ENCODE data around the gene LDB1. TPM values are rescaled to one million over a fixed set of nuclear protein-coding genes. Genes with fewer than 3 reads are reported as not detected.

The LDB1 gene
- total and polyA plus RNA-seq, 2 of the 13 experiments (the other 11 are each of a cell fraction or from before 2014, with no cell fraction given), result 17.2 to 45.5 TPM

DNA sequence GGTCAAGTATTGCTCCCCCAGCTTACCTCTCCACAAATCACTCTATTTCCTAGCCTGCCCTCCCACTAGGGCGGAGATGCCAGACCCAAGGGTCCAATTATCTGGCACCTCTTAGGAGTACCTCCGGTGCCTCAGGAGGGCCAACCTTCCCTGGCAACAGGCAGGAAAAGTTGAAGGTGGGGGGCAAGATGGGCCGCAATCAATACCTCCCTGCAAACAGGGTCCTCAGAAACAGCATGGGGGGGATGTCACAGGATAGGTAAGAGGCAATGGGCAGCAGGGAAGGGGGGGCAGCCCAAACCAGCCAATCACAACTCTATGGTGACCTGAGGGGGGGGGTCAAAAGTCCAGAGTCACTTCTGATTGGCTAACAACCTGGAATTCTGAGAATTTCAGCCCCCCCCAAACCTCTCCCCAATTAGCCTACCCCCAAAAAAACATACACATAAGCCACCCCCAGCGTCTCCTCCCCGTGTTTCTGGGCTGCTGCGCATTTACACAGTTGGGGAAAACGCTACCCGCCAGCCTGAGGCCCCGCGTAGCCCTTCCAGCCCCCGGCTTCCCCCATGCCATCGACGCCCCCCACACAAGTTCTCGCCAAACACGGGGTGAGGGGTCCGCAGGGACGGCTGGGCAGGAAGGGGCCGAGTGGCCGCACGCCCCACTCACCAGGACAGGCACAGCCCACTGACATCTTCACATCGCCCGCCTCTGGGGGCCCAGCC lies 589 bp downstream of the LDB1 start (continued):
- TF ChIP-seq, protein P1, sequence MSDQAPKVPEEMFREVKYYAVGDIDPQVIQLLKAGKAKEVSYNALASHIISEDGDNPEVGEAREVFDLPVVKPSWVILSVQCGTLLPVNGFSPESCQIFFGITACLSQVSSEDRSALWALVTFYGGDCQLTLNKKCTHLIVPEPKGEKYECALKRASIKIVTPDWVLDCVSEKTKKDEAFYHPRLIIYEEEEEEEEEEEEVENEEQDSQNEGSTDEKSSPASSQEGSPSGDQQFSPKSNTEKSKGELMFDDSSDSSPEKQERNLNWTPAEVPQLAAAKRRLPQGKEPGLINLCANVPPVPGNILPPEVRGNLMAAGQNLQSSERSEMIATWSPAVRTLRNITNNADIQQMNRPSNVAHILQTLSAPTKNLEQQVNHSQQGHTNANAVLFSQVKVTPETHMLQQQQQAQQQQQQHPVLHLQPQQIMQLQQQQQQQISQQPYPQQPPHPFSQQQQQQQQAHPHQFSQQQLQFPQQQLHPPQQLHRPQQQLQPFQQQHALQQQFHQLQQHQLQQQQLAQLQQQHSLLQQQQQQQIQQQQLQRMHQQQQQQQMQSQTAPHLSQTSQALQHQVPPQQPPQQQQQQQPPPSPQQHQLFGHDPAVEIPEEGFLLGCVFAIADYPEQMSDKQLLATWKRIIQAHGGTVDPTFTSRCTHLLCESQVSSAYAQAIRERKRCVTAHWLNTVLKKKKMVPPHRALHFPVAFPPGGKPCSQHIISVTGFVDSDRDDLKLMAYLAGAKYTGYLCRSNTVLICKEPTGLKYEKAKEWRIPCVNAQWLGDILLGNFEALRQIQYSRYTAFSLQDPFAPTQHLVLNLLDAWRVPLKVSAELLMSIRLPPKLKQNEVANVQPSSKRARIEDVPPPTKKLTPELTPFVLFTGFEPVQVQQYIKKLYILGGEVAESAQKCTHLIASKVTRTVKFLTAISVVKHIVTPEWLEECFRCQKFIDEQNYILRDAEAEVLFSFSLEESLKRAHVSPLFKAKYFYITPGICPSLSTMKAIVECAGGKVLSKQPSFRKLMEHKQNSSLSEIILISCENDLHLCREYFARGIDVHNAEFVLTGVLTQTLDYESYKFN (CRISPR knock-in tag; conservative IDR thresholded peaks at IDR 0.05), result peak; percentile 20; the same call in 1 of the 2 replicates
- TF ChIP-seq ASH2L (IDR thresholded peaks at IDR 0.05; ENCODE audit: insufficient read length, low read depth, low read length) (peak; percentile 28), ZNF501 (CRISPR knock-in tag; IDR thresholded peaks at IDR 0.05) (no peak), MTA1 (CRISPR knock-in tag; IDR thresholded peaks at IDR 0.05; ENCODE audit: borderline replicate concordance) (peak; percentile 7; the same call in 1 of the 2 replicates), ZNF143 (CRISPR knock-in tag; IDR thresholded peaks at IDR 0.05) (0 out of 2 replicates have a peak, but pooled peaks have one; percentile 6), SNAI1 (CRISPR knock-in tag; IDR thresholded peaks at IDR 0.05; ENCODE audit: borderline replicate concordance) (no peak), ZNF317 (CRISPR knock-in tag; IDR thresholded peaks at IDR 0.05) (peak; percentile 38; the same call in 1 of the 2 replicates), MTF2 (CRISPR knock-in tag; IDR thresholded peaks at IDR 0.05; ENCODE audit: borderline replicate concordance) (0 out of 2 replicates have a peak, but pooled peaks have one; percentile 14), FOXA3 (CRISPR knock-in tag; IDR thresholded peaks at IDR 0.05) (no peak), KLF12 (CRISPR knock-in tag; IDR thresholded peaks at IDR 0.05; ENCODE audit: borderline replicate concordance) (no peak), NFYC (CRISPR knock-in tag; IDR thresholded peaks at IDR 0.05) (peak; percentile 68), FOSL2 (CRISPR knock-in tag; IDR thresholded peaks at IDR 0.05) (no peak), ESRRA (CRISPR knock-in tag; IDR thresholded peaks at IDR 0.05; ENCODE audit: low read depth) (0 out of 2 replicates have a peak, but pooled peaks have one; percentile 6), RFX5 (IDR thresholded peaks at IDR 0.05; ENCODE audit: low read depth, low read length) (0 out of 2 replicates have a peak, but pooled peaks have one; percentile 26), ZNF788 (CRISPR knock-in tag; IDR thresholded peaks at IDR 0.05; ENCODE audit: borderline replicate concordance) (0 out of 2 replicates have a peak, but pooled peaks have one; percentile 9), ZFP82 (CRISPR knock-in tag; IDR thresholded peaks at IDR 0.05; ENCODE audit: borderline replicate concordance) (no peak), KAT7 (CRISPR knock-in tag; IDR thresholded peaks at IDR 0.05; ENCODE audit: borderline replicate concordance) (0 out of 2 replicates have a peak, but pooled peaks have one; percentile 13), JUNB (CRISPR knock-in tag; IDR thresholded peaks at IDR 0.05; ENCODE audit: borderline replicate concordance) (no peak), NFKBIZ (CRISPR knock-in tag; IDR thresholded peaks at IDR 0.05) (no peak), ZNF207 (IDR thresholded peaks at IDR 0.05; ENCODE audit: borderline replicate concordance) (no peak), RFX3 (CRISPR knock-in tag; IDR thresholded peaks at IDR 0.05) (no peak)
- TF ChIP-seq, protein P2, sequence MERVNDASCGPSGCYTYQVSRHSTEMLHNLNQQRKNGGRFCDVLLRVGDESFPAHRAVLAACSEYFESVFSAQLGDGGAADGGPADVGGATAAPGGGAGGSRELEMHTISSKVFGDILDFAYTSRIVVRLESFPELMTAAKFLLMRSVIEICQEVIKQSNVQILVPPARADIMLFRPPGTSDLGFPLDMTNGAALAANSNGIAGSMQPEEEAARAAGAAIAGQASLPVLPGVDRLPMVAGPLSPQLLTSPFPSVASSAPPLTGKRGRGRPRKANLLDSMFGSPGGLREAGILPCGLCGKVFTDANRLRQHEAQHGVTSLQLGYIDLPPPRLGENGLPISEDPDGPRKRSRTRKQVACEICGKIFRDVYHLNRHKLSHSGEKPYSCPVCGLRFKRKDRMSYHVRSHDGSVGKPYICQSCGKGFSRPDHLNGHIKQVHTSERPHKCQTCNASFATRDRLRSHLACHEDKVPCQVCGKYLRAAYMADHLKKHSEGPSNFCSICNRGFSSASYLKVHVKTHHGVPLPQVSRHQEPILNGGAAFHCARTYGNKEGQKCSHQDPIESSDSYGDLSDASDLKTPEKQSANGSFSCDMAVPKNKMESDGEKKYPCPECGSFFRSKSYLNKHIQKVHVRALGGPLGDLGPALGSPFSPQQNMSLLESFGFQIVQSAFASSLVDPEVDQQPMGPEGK (CRISPR knock-in tag; IDR thresholded peaks at IDR 0.05), result peak; percentile 89
- TF ChIP-seq, protein P3, sequence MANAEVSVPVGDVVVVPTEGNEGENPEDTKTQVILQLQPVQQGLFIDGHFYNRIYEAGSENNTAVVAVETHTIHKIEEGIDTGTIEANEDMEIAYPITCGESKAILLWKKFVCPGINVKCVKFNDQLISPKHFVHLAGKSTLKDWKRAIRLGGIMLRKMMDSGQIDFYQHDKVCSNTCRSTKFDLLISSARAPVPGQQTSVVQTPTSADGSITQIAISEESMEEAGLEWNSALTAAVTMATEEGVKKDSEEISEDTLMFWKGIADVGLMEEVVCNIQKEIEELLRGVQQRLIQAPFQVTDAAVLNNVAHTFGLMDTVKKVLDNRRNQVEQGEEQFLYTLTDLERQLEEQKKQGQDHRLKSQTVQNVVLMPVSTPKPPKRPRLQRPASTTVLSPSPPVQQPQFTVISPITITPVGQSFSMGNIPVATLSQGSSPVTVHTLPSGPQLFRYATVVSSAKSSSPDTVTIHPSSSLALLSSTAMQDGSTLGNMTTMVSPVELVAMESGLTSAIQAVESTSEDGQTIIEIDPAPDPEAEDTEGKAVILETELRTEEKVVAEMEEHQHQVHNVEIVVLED (CRISPR knock-in tag; IDR thresholded peaks at IDR 0.05; ENCODE audit: borderline replicate concordance), result 0 out of 2 replicates have a peak, but pooled peaks have one; percentile 0
